Glutamatergic neuron (in vitro differentiated cells): ENCODE data around the gene TMEM144. TPM values are rescaled to one million over a fixed set of nuclear protein-coding genes. Genes with fewer than 3 reads are reported as not detected.

Experiments
- DNase-seq: peaks from one replicate; pipeline ENCODE4 v3.0.0; 2022
- H3K27ac Mint-ChIP-seq: one replicate; pipeline ENCODE4 v1.8.0; 2020; ENCODE audit warnings: mild to moderate bottlenecking, mixed read lengths, inconsistent platforms; ENCODE audit not compliant: unreplicated experiment
- H3K27me3 Mint-ChIP-seq: one replicate; pipeline ENCODE4 v1.8.0; 2020; ENCODE audit warnings: mild to moderate bottlenecking, moderate library complexity, mixed read lengths, inconsistent platforms; ENCODE audit not compliant: unreplicated experiment
- H3K36me3 Mint-ChIP-seq: one replicate; pipeline ENCODE4 v1.8.0; 2020; ENCODE audit warnings: mild to moderate bottlenecking, mixed read lengths, inconsistent platforms; ENCODE audit not compliant: unreplicated experiment
- H3K4me1 Mint-ChIP-seq: one replicate; pipeline ENCODE4 v1.8.0; 2020; ENCODE audit warnings: mild to moderate bottlenecking, low read depth, mixed read lengths, inconsistent platforms; ENCODE audit not compliant: unreplicated experiment
- H3K4me3 Mint-ChIP-seq: one replicate; pipeline ENCODE4 v1.8.0; 2020; ENCODE audit warnings: mild to moderate bottlenecking, mixed read lengths, inconsistent platforms; ENCODE audit not compliant: unreplicated experiment
- H3K9me3 Mint-ChIP-seq: one replicate; pipeline ENCODE4 v1.8.0; 2020; ENCODE audit warnings: mild to moderate bottlenecking, moderate library complexity, mixed read lengths, inconsistent platforms; ENCODE audit not compliant: unreplicated experiment
- total RNA-seq: library from RNA; stranded (reverse); fragmentation: NEBNext Ultra II Directional; extraction: Animal tissue kit (Norgen Biotek cat#: 25700); gene quantifications from one replicate; pipeline ENCODE4 v1.2.1, GENCODE V29; 2021; ENCODE audit not compliant: unreplicated experiment
- TF ChIP-seq, protein P1 (sequence below): fragments of 200-600 bp; sonication (generic); IDR thresholded peaks from one replicate; pipeline ENCODE4 v1.5.0; 2021; ENCODE audit not compliant: partially characterized antibody, unreplicated experiment

TMEM144 gene
- total RNA-seq, 1 donor from 2014 or later = not detected

DNA sequence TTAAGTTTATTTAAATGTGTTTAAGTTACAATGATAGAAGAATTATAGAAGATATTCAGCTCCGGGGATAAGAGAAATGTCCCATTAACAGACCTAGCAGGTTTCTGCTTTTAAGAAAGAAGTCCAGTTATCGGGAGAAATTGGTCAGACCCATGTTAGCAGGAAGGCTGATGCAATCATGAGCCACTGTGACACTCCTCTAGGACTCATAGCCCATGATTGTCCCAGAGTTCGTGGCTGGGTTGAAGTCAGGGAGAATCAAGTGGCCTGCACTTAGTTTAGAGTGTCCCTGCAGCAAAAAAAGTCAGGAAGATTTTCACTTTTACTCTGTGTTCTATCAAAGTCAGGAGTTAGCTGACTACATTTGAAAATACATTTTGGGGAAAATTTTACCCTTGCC is 72.0 kb downstream of the TMEM144 start:
- H3K27me3 Mint-ChIP-seq = no peaks in the 10 kb centered on the region
- H3K4me3 Mint-ChIP-seq = no peak overlapping the region
- DNase-seq = no peak
- H3K4me1 Mint-ChIP-seq = no peaks in the 10 kb centered on the region
- H3K9me3 Mint-ChIP-seq = no peaks in the 10 kb centered on the region
- no peak overlapping the region for H3K27ac Mint-ChIP-seq
- no peaks in the 10 kb centered on the region for H3K36me3 Mint-ChIP-seq
- TF ChIP-seq, protein P1, sequence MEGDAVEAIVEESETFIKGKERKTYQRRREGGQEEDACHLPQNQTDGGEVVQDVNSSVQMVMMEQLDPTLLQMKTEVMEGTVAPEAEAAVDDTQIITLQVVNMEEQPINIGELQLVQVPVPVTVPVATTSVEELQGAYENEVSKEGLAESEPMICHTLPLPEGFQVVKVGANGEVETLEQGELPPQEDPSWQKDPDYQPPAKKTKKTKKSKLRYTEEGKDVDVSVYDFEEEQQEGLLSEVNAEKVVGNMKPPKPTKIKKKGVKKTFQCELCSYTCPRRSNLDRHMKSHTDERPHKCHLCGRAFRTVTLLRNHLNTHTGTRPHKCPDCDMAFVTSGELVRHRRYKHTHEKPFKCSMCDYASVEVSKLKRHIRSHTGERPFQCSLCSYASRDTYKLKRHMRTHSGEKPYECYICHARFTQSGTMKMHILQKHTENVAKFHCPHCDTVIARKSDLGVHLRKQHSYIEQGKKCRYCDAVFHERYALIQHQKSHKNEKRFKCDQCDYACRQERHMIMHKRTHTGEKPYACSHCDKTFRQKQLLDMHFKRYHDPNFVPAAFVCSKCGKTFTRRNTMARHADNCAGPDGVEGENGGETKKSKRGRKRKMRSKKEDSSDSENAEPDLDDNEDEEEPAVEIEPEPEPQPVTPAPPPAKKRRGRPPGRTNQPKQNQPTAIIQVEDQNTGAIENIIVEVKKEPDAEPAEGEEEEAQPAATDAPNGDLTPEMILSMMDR = no peak

DNA sequence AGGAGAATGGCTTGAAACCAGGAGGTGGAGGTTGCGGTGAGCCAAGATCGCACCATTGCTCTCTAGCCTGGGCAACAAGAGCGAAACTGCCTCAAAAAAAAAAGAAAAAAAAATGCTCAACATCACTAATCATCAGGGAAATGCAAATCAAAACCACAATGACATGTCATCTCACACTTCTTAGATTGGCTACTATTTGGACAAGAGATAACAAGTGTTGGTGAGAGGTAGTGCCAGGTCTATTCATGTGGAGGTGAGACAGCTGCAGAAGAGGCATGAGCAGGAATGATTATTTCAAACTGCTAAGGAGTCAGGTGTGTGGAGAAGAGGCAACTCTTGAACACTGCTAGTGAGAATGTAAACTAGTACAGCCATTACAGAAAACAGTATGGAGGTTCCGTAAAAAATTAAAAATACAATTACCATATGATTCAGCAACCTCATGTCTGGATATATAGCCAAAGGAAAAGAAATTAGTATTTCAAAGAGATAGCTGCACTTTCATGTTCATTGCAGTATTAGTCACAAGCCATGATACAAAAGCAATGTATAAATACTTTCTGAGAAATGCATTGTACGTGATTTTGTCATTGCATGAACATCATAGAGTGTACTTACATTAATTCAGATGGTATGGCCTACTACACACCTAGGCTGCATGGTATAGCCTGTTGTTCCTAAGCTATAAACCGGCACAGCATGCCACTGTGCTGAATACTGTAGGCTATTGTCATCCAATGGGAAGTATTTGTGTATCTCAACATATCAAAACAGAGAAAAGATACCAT is 75.3 kb downstream of the TMEM144 start:
- Mint-ChIP-seq H3K27me3 (no peaks in the 10 kb centered on the region), H3K36me3 (no peaks in the 10 kb centered on the region), H3K4me3 (no peak overlapping the region), H3K27ac (no peak overlapping the region), H3K4me1 (no peaks in the 10 kb centered on the region), H3K9me3 (no peaks in the 10 kb centered on the region)
- no peak for DNase-seq
- TF ChIP-seq, protein P1 = no peak

DNA sequence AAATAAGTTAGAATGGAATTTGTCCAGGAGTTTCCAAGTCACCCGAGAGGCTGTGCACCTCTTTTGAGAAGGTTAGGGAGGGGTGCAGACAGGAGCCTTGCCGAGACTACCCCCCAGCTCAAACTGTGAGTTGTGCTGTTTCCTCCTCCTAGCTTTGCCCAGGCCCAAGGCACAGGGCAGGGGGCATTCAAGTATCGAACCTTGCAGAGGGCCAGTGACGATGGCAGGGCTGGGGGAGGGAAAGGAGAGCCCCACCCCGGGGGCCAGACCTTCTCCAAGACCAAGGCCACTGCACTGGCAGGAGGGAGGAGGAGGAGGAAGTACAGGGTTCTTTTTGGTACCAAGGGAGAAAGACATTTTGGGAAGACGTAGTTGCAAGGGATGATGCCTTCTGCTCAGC is 80.6 kb downstream of the TMEM144 start:
- Mint-ChIP-seq H3K27me3 (no peaks in the 10 kb centered on the region), H3K4me1 (no peaks in the 10 kb centered on the region), H3K27ac (no peak overlapping the region), H3K4me3 (no peak overlapping the region), H3K36me3 (peaks cover 4% of the 10 kb centered on the region), H3K9me3 (peaks cover 3% of the 10 kb centered on the region)
- no peak for DNase-seq
- TF ChIP-seq, protein P1 = no peak

DNA sequence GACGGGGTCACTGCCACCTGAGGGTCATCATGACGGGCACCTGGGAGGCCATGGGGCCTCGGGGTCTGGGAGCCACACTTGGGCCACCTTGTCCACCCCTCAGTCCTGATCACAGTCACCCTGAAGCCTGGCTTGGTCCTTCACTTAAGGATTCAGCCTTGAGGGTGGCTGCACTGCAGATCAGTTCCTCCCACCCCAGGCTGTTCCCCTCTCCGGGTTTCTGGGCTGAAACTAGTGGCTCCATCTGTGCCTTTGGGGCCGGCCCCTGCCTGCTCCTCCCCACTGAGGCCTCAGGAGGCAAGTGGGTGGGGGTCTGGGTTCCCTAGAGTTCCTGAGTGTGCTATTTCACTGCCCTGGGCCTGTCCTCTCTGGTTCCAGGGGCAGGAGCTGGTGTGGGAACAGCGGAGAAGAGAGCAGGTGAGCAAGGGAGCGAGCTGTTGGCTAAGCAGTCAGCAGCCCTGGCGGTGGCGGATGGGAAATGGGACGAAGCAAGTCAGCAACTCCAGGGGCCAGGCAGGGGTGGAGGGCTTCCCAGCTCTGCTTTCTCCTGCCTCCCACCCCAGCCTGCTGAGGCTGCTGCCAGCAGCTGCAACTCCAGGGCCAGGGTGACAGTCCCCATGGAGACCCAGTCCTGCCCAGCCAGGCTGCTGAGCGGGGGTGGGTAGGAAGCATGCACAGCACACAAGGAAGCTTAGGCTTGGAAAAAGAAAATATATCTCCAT is 81.2 kb downstream of the TMEM144 start:
- H3K27ac Mint-ChIP-seq = no peak overlapping the region
- H3K27me3 Mint-ChIP-seq = no peaks in the 10 kb centered on the region
- DNase-seq = no peak
- no peak overlapping the region for H3K4me3 Mint-ChIP-seq
- peaks cover 4% of the 10 kb centered on the region for H3K36me3 Mint-ChIP-seq
- H3K4me1 Mint-ChIP-seq = no peaks in the 10 kb centered on the region
- peaks cover 3% of the 10 kb centered on the region for H3K9me3 Mint-ChIP-seq
- TF ChIP-seq, protein P1 = no peak

DNA sequence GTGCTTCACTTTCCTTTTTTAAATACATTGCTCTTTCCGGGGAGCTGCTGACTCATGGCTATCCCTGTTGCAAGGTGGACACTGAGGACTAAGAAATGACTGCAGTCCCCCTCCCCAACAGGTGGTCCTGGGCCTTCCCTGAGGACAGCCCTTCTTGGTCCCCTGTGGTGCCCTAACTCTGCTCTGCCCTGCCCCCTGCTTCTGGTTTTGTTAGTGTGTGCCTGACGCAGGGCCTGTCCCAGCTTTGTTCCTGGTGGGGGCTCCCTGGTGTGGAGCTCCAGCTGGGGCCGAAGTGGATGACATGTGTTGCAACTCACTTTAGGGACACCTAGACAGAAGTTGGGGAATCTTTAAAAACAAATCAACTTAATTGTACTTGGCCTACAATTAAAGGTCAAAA is 81.9 kb downstream of the TMEM144 start:
- Mint-ChIP-seq H3K4me1 (no peaks in the 10 kb centered on the region), H3K4me3 (no peak overlapping the region), H3K9me3 (peaks cover 4% of the 10 kb centered on the region), H3K27ac (no peak overlapping the region), H3K27me3 (no peaks in the 10 kb centered on the region), H3K36me3 (peaks cover 4% of the 10 kb centered on the region)
- TF ChIP-seq, protein P1 = no peak
- no peak for DNase-seq
